Measurements from ENCODE around the gene CCDC73. TPM values are rescaled to one million over a fixed set of nuclear protein-coding genes. Genes with fewer than 3 reads are reported as not detected.
"Not testable (repeated sequence)": the region's sequence is repeated elsewhere in the genome, so short reads cannot be mapped to it uniquely, and the experiment has no call there.

Gene CCDC73
- total RNA-seq, 1 donor from 2014 or later: not detected

DNA sequence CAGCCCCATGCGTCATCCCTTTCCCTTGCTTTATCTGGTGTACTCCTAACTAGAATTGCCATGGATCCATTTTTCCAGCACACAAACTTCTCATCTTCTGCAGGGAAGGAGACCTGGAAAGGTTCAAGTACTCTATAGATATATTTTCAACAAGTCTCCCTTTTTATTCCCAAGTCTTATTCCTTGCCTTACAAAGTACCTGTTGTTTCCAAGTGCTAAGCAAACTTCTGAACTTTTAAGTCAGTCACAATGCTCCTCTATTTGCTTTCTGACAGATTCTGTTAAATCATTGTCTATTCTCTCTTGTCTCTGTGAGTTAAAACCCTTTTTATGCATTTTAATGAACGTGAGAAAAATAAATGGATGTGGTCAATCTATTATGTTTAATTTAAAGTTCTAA is 20.4 kb downstream of the CCDC73 start:
- TF ChIP-seq, protein P1, sequence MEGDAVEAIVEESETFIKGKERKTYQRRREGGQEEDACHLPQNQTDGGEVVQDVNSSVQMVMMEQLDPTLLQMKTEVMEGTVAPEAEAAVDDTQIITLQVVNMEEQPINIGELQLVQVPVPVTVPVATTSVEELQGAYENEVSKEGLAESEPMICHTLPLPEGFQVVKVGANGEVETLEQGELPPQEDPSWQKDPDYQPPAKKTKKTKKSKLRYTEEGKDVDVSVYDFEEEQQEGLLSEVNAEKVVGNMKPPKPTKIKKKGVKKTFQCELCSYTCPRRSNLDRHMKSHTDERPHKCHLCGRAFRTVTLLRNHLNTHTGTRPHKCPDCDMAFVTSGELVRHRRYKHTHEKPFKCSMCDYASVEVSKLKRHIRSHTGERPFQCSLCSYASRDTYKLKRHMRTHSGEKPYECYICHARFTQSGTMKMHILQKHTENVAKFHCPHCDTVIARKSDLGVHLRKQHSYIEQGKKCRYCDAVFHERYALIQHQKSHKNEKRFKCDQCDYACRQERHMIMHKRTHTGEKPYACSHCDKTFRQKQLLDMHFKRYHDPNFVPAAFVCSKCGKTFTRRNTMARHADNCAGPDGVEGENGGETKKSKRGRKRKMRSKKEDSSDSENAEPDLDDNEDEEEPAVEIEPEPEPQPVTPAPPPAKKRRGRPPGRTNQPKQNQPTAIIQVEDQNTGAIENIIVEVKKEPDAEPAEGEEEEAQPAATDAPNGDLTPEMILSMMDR (conservative IDR thresholded peaks at IDR 0.05): no peak
- H3K4me3 Mint-ChIP-seq: no peak overlapping the region
- no peaks in the 10 kb centered on the region for H3K9me3 Mint-ChIP-seq
- H3K4me1 Mint-ChIP-seq: peaks cover 4% of the 10 kb centered on the region
- H3K27me3 Mint-ChIP-seq (ENCODE audit: low read depth): no peaks in the 10 kb centered on the region
- DNase-seq (ENCODE audit: low read depth, low spot score): no peak
- H3K36me3 Mint-ChIP-seq (ENCODE audit: low read depth): no peaks in the 10 kb centered on the region
- H3K27ac Mint-ChIP-seq (ENCODE audit: unreplicated experiment): no peak overlapping the region

GRCh38 chr11:32772731-32773130 is 21.7 kb downstream of the CCDC73 start:
- H3K27me3 Mint-ChIP-seq (ENCODE audit: low read depth): no peaks in the 10 kb centered on the region
- H3K36me3 Mint-ChIP-seq (ENCODE audit: low read depth): no peaks in the 10 kb centered on the region
- DNase-seq (ENCODE audit: low read depth, low spot score): no peak
- H3K4me1 Mint-ChIP-seq: peaks cover 4% of the 10 kb centered on the region
- TF ChIP-seq, protein P1 (conservative IDR thresholded peaks at IDR 0.05): no peak
- no peak overlapping the region for H3K4me3 Mint-ChIP-seq
- H3K27ac Mint-ChIP-seq (ENCODE audit: unreplicated experiment): no peak overlapping the region
- H3K9me3 Mint-ChIP-seq: no peaks in the 10 kb centered on the region

- H3K9me3 Mint-ChIP-seq: peaks cover 10% of the 10 kb centered on the region
- not testable (repeated sequence) for DNase-seq (ENCODE audit: low read depth, low spot score); H3K4me3 Mint-ChIP-seq; H3K27me3 Mint-ChIP-seq (ENCODE audit: low read depth); H3K27ac Mint-ChIP-seq (ENCODE audit: unreplicated experiment); H3K4me1 Mint-ChIP-seq; H3K36me3 Mint-ChIP-seq (ENCODE audit: low read depth)
Measured at GRCh38 chr11:32761774-32762173, 32.7 kb downstream of the CCDC73 start.

- no peak overlapping the region for H3K4me3 Mint-ChIP-seq
- no peaks in the 10 kb centered on the region for H3K4me1 Mint-ChIP-seq
- DNase-seq (ENCODE audit: low read depth, low spot score): no peak
- H3K27me3 Mint-ChIP-seq (ENCODE audit: low read depth): peaks cover 4% of the 10 kb centered on the region
- no peak overlapping the region for H3K27ac Mint-ChIP-seq (ENCODE audit: unreplicated experiment)
- TF ChIP-seq, protein P1 (conservative IDR thresholded peaks at IDR 0.05): no peak
- H3K9me3 Mint-ChIP-seq: no peaks in the 10 kb centered on the region
- no peaks in the 10 kb centered on the region for H3K36me3 Mint-ChIP-seq (ENCODE audit: low read depth)
Measured at GRCh38 chr11:32758291-32758690, 36.2 kb downstream of the CCDC73 start.

DNA sequence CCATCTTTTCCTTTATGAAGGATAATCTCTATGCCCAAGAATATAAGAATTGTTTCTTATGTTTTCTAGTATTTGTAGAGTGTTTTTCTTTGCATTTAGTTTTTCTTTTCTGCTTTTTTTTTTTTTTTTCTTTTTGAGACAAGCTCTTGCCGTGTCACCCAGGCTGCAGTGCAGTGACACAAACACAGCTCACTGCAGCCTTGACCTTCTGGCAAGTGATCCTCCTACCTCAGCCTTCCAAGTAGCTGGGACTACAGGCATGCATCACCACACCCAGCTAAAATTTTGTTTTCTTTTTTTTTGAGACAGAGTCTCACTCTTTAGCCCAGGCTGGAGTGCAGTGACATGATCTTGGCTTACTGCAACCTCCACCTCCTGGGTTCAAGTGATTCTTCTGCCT is 41.3 kb downstream of the CCDC73 start:
- H3K27ac Mint-ChIP-seq (ENCODE audit: unreplicated experiment); H3K9me3 Mint-ChIP-seq: not testable (repeated sequence)

DNA sequence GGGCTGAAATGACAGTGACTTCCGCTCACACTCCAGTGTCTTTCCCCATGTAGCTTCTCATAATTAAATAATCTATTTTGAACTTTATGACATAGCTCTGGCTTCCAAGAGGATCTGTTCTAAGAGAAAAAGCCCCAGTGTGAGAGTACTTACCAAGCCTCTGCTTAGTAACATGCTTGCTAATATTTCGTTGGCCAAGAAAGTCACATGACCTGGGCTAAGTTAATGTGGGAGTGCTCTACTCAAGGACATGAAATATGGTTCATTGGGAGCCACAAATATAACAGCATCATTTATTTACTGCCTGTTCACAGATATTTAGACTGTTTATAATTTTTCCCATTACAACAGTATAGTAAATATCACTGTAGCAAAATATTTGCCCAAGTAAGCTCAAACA is 42.5 kb downstream of the CCDC73 start:
- Mint-ChIP-seq H3K27me3 (ENCODE audit: low read depth) (peaks cover 7% of the 10 kb centered on the region), H3K36me3 (ENCODE audit: low read depth) (no peaks in the 10 kb centered on the region), H3K9me3 (peaks cover 3% of the 10 kb centered on the region), H3K27ac (ENCODE audit: unreplicated experiment) (no peak overlapping the region), H3K4me3 (no peak overlapping the region), H3K4me1 (no peaks in the 10 kb centered on the region)
- no peak for DNase-seq (ENCODE audit: low read depth, low spot score)
- TF ChIP-seq, protein P1 (conservative IDR thresholded peaks at IDR 0.05): no peak

More for the DNA sequence above, 41.3 kb downstream of the CCDC73 start:
- not testable (repeated sequence) for H3K4me1 Mint-ChIP-seq; DNase-seq (ENCODE audit: low read depth, low spot score); H3K36me3 Mint-ChIP-seq (ENCODE audit: low read depth); H3K4me3 Mint-ChIP-seq; H3K27me3 Mint-ChIP-seq (ENCODE audit: low read depth)

DNA sequence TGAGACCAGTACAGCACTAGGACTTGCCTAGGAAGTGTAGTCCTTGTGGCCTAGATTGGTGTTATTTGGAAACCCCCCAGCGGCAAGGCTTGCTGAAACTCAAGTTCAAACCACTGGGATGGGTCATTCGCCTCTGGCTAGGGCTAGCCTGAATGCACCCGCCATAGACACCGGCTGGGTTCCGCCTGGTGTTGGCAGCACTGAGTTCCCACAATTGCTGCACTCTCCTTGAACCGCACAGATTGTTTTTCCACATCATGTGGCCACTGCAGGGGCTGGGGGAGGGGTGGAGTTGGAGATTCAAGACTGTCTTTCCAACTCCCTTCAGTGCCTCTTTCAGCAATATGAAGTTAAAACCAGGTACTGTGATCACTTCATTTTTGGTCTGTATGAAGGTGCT is 43.1 kb downstream of the CCDC73 start:
- DNase-seq (ENCODE audit: low read depth, low spot score): no peak
- Mint-ChIP-seq H3K27me3 (ENCODE audit: low read depth) (peaks cover 10% of the 10 kb centered on the region), H3K4me1 (no peaks in the 10 kb centered on the region), H3K9me3 (peaks cover 3% of the 10 kb centered on the region), H3K36me3 (ENCODE audit: low read depth) (no peaks in the 10 kb centered on the region), H3K27ac (ENCODE audit: unreplicated experiment) (no peak overlapping the region), H3K4me3 (no peak overlapping the region)
- TF ChIP-seq, protein P1 (conservative IDR thresholded peaks at IDR 0.05): no peak

Measured in neural crest cell (in vitro differentiated cells).